Measurements from ENCODE around the gene LSM12.
"Not testable (repeated sequence)": the region's sequence is repeated elsewhere in the genome, so short reads cannot be mapped to it uniquely, and the experiment has no call there.

Gene LSM12

GRCh38 chr17:44006598-44007345, 59.7 kb downstream of the LSM12 start:
- DNase-seq = peak; percentile 96

GRCh38 chr17:44006272-44006597, 60.2 kb downstream of the LSM12 start:
- DNase-seq = no peak

GRCh38 chr17:44005527-44006271, 60.8 kb downstream of the LSM12 start:
- DNase-seq = peak; percentile 69

- peak; percentile 71 for DNase-seq
These were observed 61.5 kb downstream of the LSM12 start for GRCh38 chr17:44004761-44005526.

- DNase-seq = no peak
These were observed 62.3 kb downstream of the LSM12 start, which contains the start of gene NAGS for GRCh38 chr17:44004077-44004760. Gene NAGS, plus strand, starts transcription at chr17:44004622. Its CDS starts 42 bp downstream, at chr17:44004664.

- no peak for DNase-seq
These were observed 64.2 kb downstream of the LSM12 start for GRCh38 chr17:44002141-44002848.

GRCh38 chr17:44001461-44001920, 65.0 kb downstream of the LSM12 start:
- no peak for DNase-seq

- DNase-seq = no peak
These were observed 65.5 kb downstream of the LSM12 start for GRCh38 chr17:44000871-44001460.

GRCh38 chr17:44000141-44000860, 66.2 kb downstream of the LSM12 start:
- DNase-seq = no peak

GRCh38 chr17:43999024-43999423, 67.4 kb downstream of the LSM12 start:
- no peak for DNase-seq

- no peak for DNase-seq
These were observed 67.9 kb downstream of the LSM12 start for GRCh38 chr17:43998552-43998951.

- DNase-seq = not testable (repeated sequence)
These were observed 69.3 kb downstream of the LSM12 start for GRCh38 chr17:43997180-43997579.

- no peak for DNase-seq
These were observed 71.4 kb downstream of the LSM12 start for GRCh38 chr17:43995150-43995471.

GRCh38 chr17:43994272-43995149, 72.0 kb downstream of the LSM12 start:
- DNase-seq = peak; percentile 59

- no peak for DNase-seq
These were observed 73.8 kb downstream of the LSM12 start for GRCh38 chr17:43992641-43993040.

- no peak for DNase-seq
These were observed 78.2 kb downstream of the LSM12 start for GRCh38 chr17:43988301-43988700.

GRCh38 chr17:43987131-43988021, 79.1 kb downstream of the LSM12 start:
- no peak for DNase-seq

GRCh38 chr17:43986225-43986981, 80.1 kb downstream of the LSM12 start:
- no peak for DNase-seq
